ENCODE data around the gene PTPRN. TPM values are rescaled to one million over a fixed set of nuclear protein-coding genes. Genes with fewer than 3 reads are reported as not detected.

Gene PTPRN
- total and polyA plus RNA-seq, 4 donors = 0.11 to 2.6 (median 0.22) TPM

GRCh38 chr2:219249203-219249980 is 59.8 kb downstream of the PTPRN start:
- peaks cover 0 to 15% (median 11%) of the 10 kb centered on the region in 4 donors for H3K36me3 ChIP-seq (ENCODE audit: control insufficient read depth in 4 of 4, insufficient read depth in 4 of 4, low read length in 4 of 4)
- ATAC-seq (ENCODE audit: insufficient read depth, low FRiP score) (no peak), DNase-seq (peak; percentile 92 to 96 (median 95))
- H3K9ac ChIP-seq (ENCODE audit: insufficient read depth in 1 of 2, low read length in 2 of 2) = peak overlapping the region in 1 of 2 donors; percentile 81
- 7 to 11% methylated on average over 7 of the region's 7 CpGs for WGBS, 2 donors
- H3K27me3 ChIP-seq (ENCODE audit: control insufficient read depth in 3 of 3, insufficient read depth in 3 of 3, low read length in 2 of 3) = peaks cover 0 to 22% (median 15%) of the 10 kb centered on the region in 3 donors
- no peak for TF ChIP-seq CTCF (IDR thresholded peaks at IDR 0.05; ENCODE audit: control extremely low read depth, extremely low read depth)
- H3K4me1 ChIP-seq (ENCODE audit: control insufficient read depth in 5 of 5, insufficient read depth in 5 of 5, low read length in 5 of 5) = peaks cover 0 to 53% (median 36%) of the 10 kb centered on the region in 5 donors
- H3K9me3 ChIP-seq (ENCODE audit: control insufficient read depth in 4 of 4, insufficient read depth in 3 of 4, low read length in 3 of 4) = no peaks in the 10 kb centered on the region
- H3K4me3 ChIP-seq = no peak overlapping the region
- H3K27ac ChIP-seq (ENCODE audit: low read depth in 1 of 2, low read length in 1 of 2) = peak overlapping the region; percentile 46 to 93

GRCh38 chr2:219248845-219249202 is 60.4 kb downstream of the PTPRN start:
- H3K9ac ChIP-seq (ENCODE audit: insufficient read depth in 1 of 2, low read length in 2 of 2) = peak overlapping the region in 1 of 2 donors; percentile 52
- H3K27ac ChIP-seq (ENCODE audit: low read depth in 1 of 2, low read length in 1 of 2) = peak overlapping the region; percentile 46 to 93
- H3K9me3 ChIP-seq (ENCODE audit: control insufficient read depth in 4 of 4, insufficient read depth in 3 of 4, low read length in 3 of 4) = no peaks in the 10 kb centered on the region
- no peak overlapping the region for H3K4me3 ChIP-seq
- H3K27me3 ChIP-seq (ENCODE audit: control insufficient read depth in 3 of 3, insufficient read depth in 3 of 3, low read length in 2 of 3) = peaks cover 0 to 19% (median 11%) of the 10 kb centered on the region in 3 donors
- no peak for TF ChIP-seq CTCF (IDR thresholded peaks at IDR 0.05; ENCODE audit: control extremely low read depth, extremely low read depth)
- ATAC-seq (ENCODE audit: insufficient read depth, low FRiP score) = no peak
- DNase-seq = no peak
- 60 to 64% methylated on average over 2 of the region's 2 CpGs for WGBS, 2 donors
- H3K4me1 ChIP-seq (ENCODE audit: control insufficient read depth in 5 of 5, insufficient read depth in 5 of 5, low read length in 5 of 5) = peaks cover 0 to 49% (median 39%) of the 10 kb centered on the region in 5 donors
- H3K36me3 ChIP-seq (ENCODE audit: control insufficient read depth in 4 of 4, insufficient read depth in 4 of 4, low read length in 4 of 4) = peaks cover 0 to 15% (median 11%) of the 10 kb centered on the region in 4 donors

- no peak overlapping the region for H3K4me3 ChIP-seq
- no peak overlapping the region for H3K9ac ChIP-seq (ENCODE audit: insufficient read depth in 1 of 2, low read length in 2 of 2)
- DNase-seq = no peak
- H3K27ac ChIP-seq (ENCODE audit: low read depth in 1 of 2, low read length in 1 of 2) = peak overlapping the region in 1 of 2 donors; percentile 70
- TF ChIP-seq CTCF (IDR thresholded peaks at IDR 0.05; ENCODE audit: control extremely low read depth, extremely low read depth) = no peak
- WGBS, 2 donors = 63 to 78% methylated on average over 17 of the region's 17 CpGs
- H3K9me3 ChIP-seq (ENCODE audit: control insufficient read depth in 4 of 4, insufficient read depth in 3 of 4, low read length in 3 of 4) = no peaks in the 10 kb centered on the region
- peaks cover 0 to 42% (median 34%) of the 10 kb centered on the region in 5 donors for H3K4me1 ChIP-seq (ENCODE audit: control insufficient read depth in 5 of 5, insufficient read depth in 5 of 5, low read length in 5 of 5)
- H3K27me3 ChIP-seq (ENCODE audit: control insufficient read depth in 3 of 3, insufficient read depth in 3 of 3, low read length in 2 of 3) = peaks cover 0 to 10% (median 6%) of the 10 kb centered on the region in 3 donors
- no peak for ATAC-seq (ENCODE audit: insufficient read depth, low FRiP score)
- H3K36me3 ChIP-seq (ENCODE audit: control insufficient read depth in 4 of 4, insufficient read depth in 4 of 4, low read length in 4 of 4) = peaks cover 0 to 15% (median 11%) of the 10 kb centered on the region in 4 donors
Measured at GRCh38 chr2:219247678-219248642, 61.2 kb downstream of the PTPRN start.
